Transverse colon (tissue), 4 donors: ENCODE measurements around the gene P2RY6. TPM values are rescaled to one million over a fixed set of nuclear protein-coding genes. Genes with fewer than 3 reads are reported as not detected.
A peak's percentile ranks its signal among the peaks of the same experiment; 100 is the strongest.

Experiments
- DNase-seq: peaks from one replicate; pipeline ENCODE4 v3.0.0-alpha.2; 2019
- H3K27ac ChIP-seq, 4 donors: fragments of 200-600 bp; sonication (generic); 2 replicates each; pipeline ENCODE4 v1.5.1; 2016 to 2018; ENCODE audit warnings: inconsistent platforms in 4 of 4
- H3K27me3 ChIP-seq: fragments of 200-600 bp; sonication (generic); 2 replicates; pipeline ENCODE4 v1.5.1; 2017; ENCODE audit warnings: inconsistent platforms
- H3K36me3 ChIP-seq, 4 donors: fragments of 200-600 bp; sonication (generic); 2 replicates each; pipeline ENCODE4 v1.5.1; 2017 to 2019; ENCODE audit warnings: inconsistent platforms in 4 of 4
- H3K4me1 ChIP-seq, 4 donors: fragments of 200-600 bp; sonication (generic); 2 replicates each; pipeline ENCODE4 v1.5.1; 2017 to 2020; ENCODE audit warnings: inconsistent platforms in 4 of 4
- H3K4me3 ChIP-seq, 4 donors: fragments of 200-600 bp; sonication (generic); 1 replicate in 1 of 4; 2 replicates in 3 of 4; pipeline versions ENCODE4 v1.5.1 to v1.6.1; 2017 to 2019; ENCODE audit warnings: inconsistent platforms in 4 of 4
- H3K9me3 ChIP-seq, 2 donors: fragments of 200-600 bp; sonication (generic); 2 replicates each; pipeline ENCODE4 v1.5.1; 2017 to 2019; ENCODE audit warnings: inconsistent platforms in 2 of 2
- CTCF ChIP-seq, 5 experiments: fragments of 200-600 bp in 3 of 5; fragments of 450-650 bp in 2 of 5; sonication (generic) in 3 of 5; IDR thresholded peaks; 1 replicate in 2 of 5; 2 replicates in 3 of 5; pipeline ENCODE4 v1.5.1; 2016 to 2017; ENCODE audit warnings: antibody characterized with exemption in 5 of 5, inconsistent platforms in 3 of 5, mild to moderate bottlenecking in 2 of 5, moderate library complexity in 1 of 5
- EP300 ChIP-seq: sonication (generic); formaldehyde crosslinking; IDR thresholded peaks from one replicate; pipeline ENCODE4 v1.6.1; 2017; ENCODE audit warnings: antibody characterized with exemption, low read depth
- POLR2A ChIP-seq: fragments of 450-650 bp; IDR thresholded peaks from one replicate; pipeline ENCODE4 v1.6.1; 2016; ENCODE audit warnings: antibody characterized with exemption, mild to moderate bottlenecking, moderate library complexity
- POLR2AphosphoS5 ChIP-seq, 3 donors: sonication (generic); formaldehyde crosslinking; IDR thresholded peaks; one replicate each; pipeline ENCODE4 v1.6.1; 2016; ENCODE audit warnings: antibody characterized with exemption in 3 of 3
- WGBS, 2 donors: methylation state at CpG; one replicate each; pipeline ENCODE4 v1.1.5; 2018; ENCODE audit warnings: low coverage in 1 of 2; 5-methylcytosine and 5-hydroxymethylcytosine counted together
- in situ Hi-C, 4 donors: fragments of 200-750 bp; cut with MboI; loops; one replicate each; pipeline versions ENCODE4 v1.15.0 to v1.15.1; 2017; ENCODE audit warnings: low sequenced_read_pairs in 3 of 4, low pct_ligation_motif_present in 1 of 4, low pct_unique_long_range_greater_than_20kb in 1 of 4
- intact Hi-C: fragments of 100-400 bp; cut with DNase I; formaldehyde crosslinking; loops from one replicate; pipeline ENCODE4 v1.15.1; 2023; ENCODE audit warnings: low total_unique reads
- total RNA-seq, 4 donors: library from RNA; depleted of rRNA; stranded (reverse); fragments of >200 nt; gene quantifications; one replicate each; pipeline ENCODE4 v1.1.0, GENCODE V29; 2016

Gene P2RY6
- total RNA-seq, 4 donors from 2014 or later, result 1.1 to 1.6 (median 1.4) TPM; not detected in 1

- peak; percentile 67 for DNase-seq
- Histone ChIP-seq H3K4me3 (no peak overlapping the region), H3K27ac (peak overlapping the region; percentile 61 to 84 (median 73)), H3K4me1 (peaks cover 33 to 71% (median 43%) of the 10 kb centered on the region in 4 donors), H3K36me3 (no peaks in the 10 kb centered on the region), H3K27me3 (no peaks in the 10 kb centered on the region), H3K9me3 (no peaks in the 10 kb centered on the region)
- TF ChIP-seq POLR2AphosphoS5 (IDR thresholded peaks at IDR 0.05) (peak in 1 of 3 donors; percentile 17), EP300 (no peak), CTCF (IDR thresholded peaks at IDR 0.05) (no peak)
- WGBS, 2 donors, result 50 to 54% methylated on average over 1 to 6 of the region's 6 CpGs
- in situ Hi-C loops (no loop called here), intact Hi-C loops (loop anchor here (1.0 kb wide), 1 partner anchor 27 kb away; no protein-coding TSS in a partner anchor)
These were observed 62.5 kb downstream of the P2RY6 start for GRCh38 chr11:73334384-73335203.

GRCh38 chr11:73335204-73335923 lies 63.2 kb downstream of the P2RY6 start:
- no peaks in the 10 kb centered on the region for H3K9me3 ChIP-seq
- WGBS, 2 donors, result 7 to 16% methylated on average over 3 to 4 of the region's 4 CpGs
- H3K4me1 ChIP-seq, result peaks cover 33 to 68% (median 43%) of the 10 kb centered on the region in 4 donors
- intact Hi-C loops (loop anchor here (1.0 kb wide), 1 partner anchor 28 kb away; no protein-coding TSS in a partner anchor), in situ Hi-C loops (no loop called here)
- TF ChIP-seq CTCF (IDR thresholded peaks at IDR 0.05), result peak; percentile 91 to 100 (median 99)
- TF ChIP-seq EP300, result no peak
- H3K27me3 ChIP-seq, result no peaks in the 10 kb centered on the region
- peak; percentile 87 for DNase-seq
- H3K36me3 ChIP-seq, result no peaks in the 10 kb centered on the region
- H3K4me3 ChIP-seq, result no peak overlapping the region
- H3K27ac ChIP-seq, result peak overlapping the region; percentile 61 to 84 (median 73)

GRCh38 chr11:73337846-73338245 lies 65.7 kb downstream of the P2RY6 start:
- H3K27me3 ChIP-seq, result no peaks in the 10 kb centered on the region
- H3K27ac ChIP-seq, result peak overlapping the region in 3 of 4 donors; percentile 47 to 66 (median 54)
- TF ChIP-seq POLR2A (no peak), EP300 (no peak), CTCF (IDR thresholded peaks at IDR 0.05) (no peak), POLR2AphosphoS5 (IDR thresholded peaks at IDR 0.05) (no peak)
- no peaks in the 10 kb centered on the region for H3K9me3 ChIP-seq
- H3K4me1 ChIP-seq, result peaks cover 20 to 45% (median 25%) of the 10 kb centered on the region in 4 donors
- intact Hi-C loops (no loop called here), in situ Hi-C loops (no loop called here)
- H3K36me3 ChIP-seq, result no peaks in the 10 kb centered on the region
- no peak overlapping the region for H3K4me3 ChIP-seq
- WGBS, 2 donors, result 85% methylated on average over 2 of the region's 2 CpGs; no CpG with 5 or more reads in 1 of the 2 donors
- no peak for DNase-seq

- no peaks in the 10 kb centered on the region for H3K9me3 ChIP-seq
- in situ Hi-C loops, result no loop called here
- H3K36me3 ChIP-seq, result no peaks in the 10 kb centered on the region
- intact Hi-C loops, result no loop called here
- H3K4me1 ChIP-seq, result peaks cover 21 to 45% (median 25%) of the 10 kb centered on the region in 4 donors
- DNase-seq, result no peak
- no peaks in the 10 kb centered on the region for H3K27me3 ChIP-seq
- no peak overlapping the region for H3K4me3 ChIP-seq
- TF ChIP-seq EP300, result peak; percentile 19
- TF ChIP-seq POLR2AphosphoS5 (IDR thresholded peaks at IDR 0.05), result peak in 2 of 3 donors; percentile 23 to 30
- TF ChIP-seq POLR2A, result no peak
- 77% methylated on average over 4 of the region's 4 CpGs; no CpG with 5 or more reads in 1 of the 2 donors for WGBS, 2 donors
- H3K27ac ChIP-seq, result peak overlapping the region in 3 of 4 donors; percentile 47 to 66 (median 54)
These were observed 66.1 kb downstream of the P2RY6 start for GRCh38 chr11:73338279-73338678.
